ENCODE data around the gene PLEKHA6.

DNA sequence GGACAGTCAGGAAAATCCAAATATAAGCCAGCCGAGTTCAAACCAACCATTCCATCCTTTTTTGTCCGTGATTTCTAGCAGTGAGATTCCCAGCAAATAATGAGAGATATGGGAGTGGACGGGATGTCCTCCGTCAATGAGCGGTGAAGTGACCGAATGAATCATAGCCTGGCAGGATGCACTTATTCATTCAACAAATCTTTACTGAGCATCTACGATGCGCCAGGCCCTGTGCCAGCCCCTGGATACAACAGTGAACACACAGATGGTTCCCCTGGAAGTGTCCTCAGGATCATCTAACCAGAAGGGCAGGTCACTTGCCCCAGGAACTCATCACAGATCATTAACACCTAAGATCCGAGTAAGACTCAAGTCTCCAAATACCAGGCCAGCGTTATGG is 8.2 kb upstream of the PLEKHA6 start:
- TF ChIP-seq CTCF (IDR thresholded peaks at IDR 0.05) (no peak), POLR2A (IDR thresholded peaks at IDR 0.05) (no peak)

Data from testis (tissue), 2 donors.